Erythroblast (primary cell): ENCODE measurements around the gene PSD.

Experiments
- GATA1 ChIP-seq: IDR thresholded peaks from 2 replicates; pipeline ENCODE4 v1.6.1; 2011; ENCODE audit warnings: low read depth, mild to moderate bottlenecking, control low read depth, low read length, moderate library complexity
- POLR2A ChIP-seq: IDR thresholded peaks from 2 replicates; pipeline ENCODE4 v1.6.1; 2011; ENCODE audit warnings: mild to moderate bottlenecking, low read length

GRCh38 chr10:102376901-102377300 lies 41.7 kb downstream of the PSD start:
- no peak for TF ChIP-seq POLR2A
- no peak for TF ChIP-seq GATA1
